ENCODE results near the gene TUBGCP4. TPM values are rescaled to one million over a fixed set of nuclear protein-coding genes. Genes with fewer than 3 reads are reported as not detected.
A peak's percentile ranks its signal among the peaks of the same experiment; 100 is the strongest.

Gene TUBGCP4
- total RNA-seq, 1 experiment from 2014 or later, result 31.9 TPM

GRCh38 chr15:43439268-43439667, 68.4 kb downstream of the TUBGCP4 start:
- peaks cover 18% of the 10 kb centered on the region for H3K36me3 ChIP-seq (ENCODE audit: control insufficient read depth, insufficient read depth, low read length)
- ChIA-PET POLR2A (no interaction called here), CTCF (no interaction called here)
- intact Hi-C loops (cut with micrococcal nuclease; ENCODE audit: unreplicated experiment) (no loop called here), in situ Hi-C loops (cut with HindIII; ENCODE audit: low pct_unique_long_range_greater_than_20kb, low sequenced_read_pairs) (no loop called here)
- TSS peak; percentile 29 for BruUV-seq (replicated peaks)
- H3K4me1 ChIP-seq (ENCODE audit: control insufficient read depth, insufficient read depth, low read length), result no peaks in the 10 kb centered on the region
- DNase-seq (ENCODE audit: low read depth, low spot score) (no peak), ATAC-seq (no peak)
- H3K27me3 ChIP-seq (ENCODE audit: control insufficient read depth, insufficient read depth, low read length), result no peaks in the 10 kb centered on the region
- H3K9me3 ChIP-seq (ENCODE audit: control insufficient read depth, insufficient read depth, low read depth, low read length), result no peaks in the 10 kb centered on the region
- no peak overlapping the region for H3K4me3 ChIP-seq (ENCODE audit: low read depth in 2 of 2, low read length in 2 of 2)
- no peak for TF ChIP-seq TCF7L2 (IDR thresholded peaks at IDR 0.05; ENCODE audit: low read depth, low read length)
- TF ChIP-seq REST (IDR thresholded peaks at IDR 0.05; ENCODE audit: insufficient read depth in 1 of 2, low read depth in 2 of 2, low read length in 1 of 2), result no peak
- no peak for TF ChIP-seq SIN3A (IDR thresholded peaks at IDR 0.05; ENCODE audit: borderline replicate concordance, insufficient read depth, low read depth, low read length)
- TF ChIP-seq CTCF (IDR thresholded peaks at IDR 0.05), result no peak
- TF ChIP-seq POLR2AphosphoS5 (IDR thresholded peaks at IDR 0.05; ENCODE audit: low read depth, low read length), result no peak
- no peak overlapping the region for H3K27ac ChIP-seq (ENCODE audit: low read length)

GRCh38 chr15:43440721-43441281, 69.9 kb downstream of the TUBGCP4 start:
- CTCF ChIA-PET, result interaction anchor here (1.1 kb wide), 1 partner anchor 70 kb away, joined by 7 read pairs; no protein-coding TSS in a partner anchor
- ATAC-seq (peak; percentile 82), DNase-seq (ENCODE audit: low read depth, low spot score) (peak; percentile 78)
- BruUV-seq (replicated peaks), result no TSS peak
- TF ChIP-seq POLR2AphosphoS5 (IDR thresholded peaks at IDR 0.05; ENCODE audit: low read depth, low read length) (no peak), TCF7L2 (IDR thresholded peaks at IDR 0.05; ENCODE audit: low read depth, low read length) (no peak), CTCF (IDR thresholded peaks at IDR 0.05) (no peak), REST (IDR thresholded peaks at IDR 0.05; ENCODE audit: insufficient read depth in 1 of 2, low read depth in 2 of 2, low read length in 1 of 2) (no peak), SIN3A (IDR thresholded peaks at IDR 0.05; ENCODE audit: borderline replicate concordance, insufficient read depth, low read depth, low read length) (no peak)
- intact Hi-C loops (cut with micrococcal nuclease; ENCODE audit: unreplicated experiment), result no loop called here
- Histone ChIP-seq H3K4me1 (ENCODE audit: control insufficient read depth, insufficient read depth, low read length) (no peaks in the 10 kb centered on the region), H3K4me3 (ENCODE audit: low read depth in 2 of 2, low read length in 2 of 2) (no peak overlapping the region), H3K36me3 (ENCODE audit: control insufficient read depth, insufficient read depth, low read length) (peaks cover 21% of the 10 kb centered on the region), H3K27me3 (ENCODE audit: control insufficient read depth, insufficient read depth, low read length) (no peaks in the 10 kb centered on the region), H3K27ac (ENCODE audit: low read length) (no peak overlapping the region), H3K9me3 (ENCODE audit: control insufficient read depth, insufficient read depth, low read depth, low read length) (no peaks in the 10 kb centered on the region)
- POLR2A ChIA-PET, result no interaction called here
- in situ Hi-C loops (cut with HindIII; ENCODE audit: low pct_unique_long_range_greater_than_20kb, low sequenced_read_pairs), result no loop called here

Data from Panc1 (cell line).